HG02610 (cell line): Measurements from ENCODE around the gene FOXL2NB.

Experiments
- ATAC-seq: cut with Tn5 transposase; IDR thresholded peaks from one replicate; pipeline ENCODE4 v1.9.1; 2021; ENCODE audit warnings: mild to moderate bottlenecking, moderate library complexity; ENCODE audit not compliant: unreplicated experiment

Gene FOXL2NB

GRCh38 chr3:138944929-138945708 is 1.9 kb upstream of the FOXL2NB start:
- ATAC-seq: no peak

- no peak for ATAC-seq
Measured at GRCh38 chr3:138945709-138946662, 1.0 kb upstream of the FOXL2NB start.

GRCh38 chr3:138947495-138948121 is 591 bp downstream of the FOXL2NB start:
- ATAC-seq: no peak

GRCh38 chr3:138948371-138949001 is 1.5 kb downstream of the FOXL2NB start:
- no peak for ATAC-seq

- ATAC-seq: no peak
Measured at GRCh38 chr3:138949002-138949418, 2.0 kb downstream of the FOXL2NB start.

GRCh38 chr3:138949445-138950005 is 2.5 kb downstream of the FOXL2NB start:
- no peak for ATAC-seq

GRCh38 chr3:138950006-138950644 is 3.1 kb downstream of the FOXL2NB start:
- ATAC-seq: no peak

- ATAC-seq: no peak
Measured at GRCh38 chr3:138950701-138951100, 3.7 kb downstream of the FOXL2NB start.

- ATAC-seq: no peak
Measured at GRCh38 chr3:138960417-138960852, 13.4 kb downstream of the FOXL2NB start.

GRCh38 chr3:138962854-138963560 is 16.0 kb downstream of the FOXL2NB start:
- no peak for ATAC-seq

GRCh38 chr3:138964264-138964663 is 17.2 kb downstream of the FOXL2NB start:
- ATAC-seq: no peak

- no peak for ATAC-seq
Measured at GRCh38 chr3:138964923-138965322, 17.9 kb downstream of the FOXL2NB start.

GRCh38 chr3:138971766-138972320 is 24.8 kb downstream of the FOXL2NB start:
- ATAC-seq: no peak

- ATAC-seq: no peak
Measured at GRCh38 chr3:138972941-138973340, 25.9 kb downstream of the FOXL2NB start.

GRCh38 chr3:138974462-138974861 is 27.4 kb downstream of the FOXL2NB start:
- no peak for ATAC-seq

- no peak for ATAC-seq
Measured at GRCh38 chr3:138975351-138975750, 28.3 kb downstream of the FOXL2NB start.

GRCh38 chr3:138976047-138976446 is 29.0 kb downstream of the FOXL2NB start:
- no peak for ATAC-seq

- ATAC-seq: no peak
Measured at GRCh38 chr3:138984816-138985215, 37.8 kb downstream of the FOXL2NB start.

- ATAC-seq: no peak
Measured at GRCh38 chr3:138985932-138986331, 38.9 kb downstream of the FOXL2NB start.
